Mammary epithelial cell (primary cell): Measurements from ENCODE around the gene S100A12.
"Not testable (repeated sequence)": the region's sequence is repeated elsewhere in the genome, so short reads cannot be mapped to it uniquely, and the experiment has no call there.

Experiments
- EZH2 ChIP-seq: IDR thresholded peaks from 2 replicates; pipeline ENCODE4 v1.6.1; 2012; ENCODE audit warnings: low read length, inconsistent platforms, borderline replicate concordance
- TF ChIP-seq, protein P1 (sequence below), 2 donors: IDR thresholded peaks in 1 of 2; conservative IDR thresholded peaks in 1 of 2; 2 replicates each; pipeline ENCODE4 v1.5.1; 2011 to 2012; ENCODE audit warnings: inconsistent platforms in 2 of 2, low read length in 2 of 2, mild to moderate bottlenecking in 2 of 2, control low read depth in 1 of 2, low read depth in 1 of 2; ENCODE audit not compliant: insufficient read depth in 1 of 2; ENCODE audit errors: extremely low read depth in 1 of 2

DNA sequence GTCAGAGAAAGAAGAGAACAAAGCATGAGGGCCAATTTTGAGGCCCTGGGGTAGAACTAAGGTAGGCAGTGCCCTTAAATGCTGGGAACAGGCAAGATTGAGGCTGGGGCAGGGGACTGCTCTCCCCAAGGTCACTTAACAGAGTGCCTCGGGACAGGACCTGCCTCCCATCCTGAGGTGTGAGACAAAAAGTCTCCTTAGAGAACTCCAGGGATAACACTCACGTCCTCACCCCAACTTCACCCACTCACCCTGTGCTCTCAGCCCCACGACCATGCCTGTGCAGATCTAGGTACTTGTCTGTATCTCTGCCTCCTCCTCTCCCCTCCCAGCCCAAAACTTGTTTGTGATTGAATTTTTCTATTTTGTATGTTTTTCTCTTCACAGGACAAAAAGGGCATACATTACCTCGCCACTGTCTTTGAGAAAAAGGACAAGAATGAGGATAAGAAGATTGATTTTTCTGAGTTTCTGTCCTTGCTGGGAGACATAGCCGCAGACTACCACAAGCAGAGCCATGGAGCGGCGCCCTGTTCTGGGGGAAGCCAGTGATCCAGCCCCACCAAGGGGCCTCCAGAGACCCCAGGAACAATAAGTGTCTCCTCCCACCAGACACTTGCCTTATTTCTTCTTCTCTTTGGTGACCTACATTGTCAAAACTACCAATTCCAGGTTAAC lies 43.5 kb upstream of the S100A12 start:
- TF ChIP-seq, protein P1, sequence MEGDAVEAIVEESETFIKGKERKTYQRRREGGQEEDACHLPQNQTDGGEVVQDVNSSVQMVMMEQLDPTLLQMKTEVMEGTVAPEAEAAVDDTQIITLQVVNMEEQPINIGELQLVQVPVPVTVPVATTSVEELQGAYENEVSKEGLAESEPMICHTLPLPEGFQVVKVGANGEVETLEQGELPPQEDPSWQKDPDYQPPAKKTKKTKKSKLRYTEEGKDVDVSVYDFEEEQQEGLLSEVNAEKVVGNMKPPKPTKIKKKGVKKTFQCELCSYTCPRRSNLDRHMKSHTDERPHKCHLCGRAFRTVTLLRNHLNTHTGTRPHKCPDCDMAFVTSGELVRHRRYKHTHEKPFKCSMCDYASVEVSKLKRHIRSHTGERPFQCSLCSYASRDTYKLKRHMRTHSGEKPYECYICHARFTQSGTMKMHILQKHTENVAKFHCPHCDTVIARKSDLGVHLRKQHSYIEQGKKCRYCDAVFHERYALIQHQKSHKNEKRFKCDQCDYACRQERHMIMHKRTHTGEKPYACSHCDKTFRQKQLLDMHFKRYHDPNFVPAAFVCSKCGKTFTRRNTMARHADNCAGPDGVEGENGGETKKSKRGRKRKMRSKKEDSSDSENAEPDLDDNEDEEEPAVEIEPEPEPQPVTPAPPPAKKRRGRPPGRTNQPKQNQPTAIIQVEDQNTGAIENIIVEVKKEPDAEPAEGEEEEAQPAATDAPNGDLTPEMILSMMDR (conservative IDR thresholded peaks at IDR 0.05 in 1 of 2, IDR thresholded peaks at IDR 0.05 in 1 of 2; ENCODE audit: extremely low read depth in 1 of 2, insufficient read depth in 1 of 2, low read depth in 1 of 2, low read length in 2 of 2): not testable (repeated sequence)
- not testable (repeated sequence) for TF ChIP-seq EZH2
